Measurements from ENCODE around the gene TEX264.
"Not testable (repeated sequence)": the region's sequence is repeated elsewhere in the genome, so short reads cannot be mapped to it uniquely, and the experiment has no call there.

GRCh38 chr3:51652103-51652502 is 18.9 kb upstream of the TEX264 start:
- not testable (repeated sequence) for TF ChIP-seq CTCF (IDR thresholded peaks at IDR 0.05; ENCODE audit: insufficient read depth, low read depth, low read length); EZH2 (IDR thresholded peaks at IDR 0.05; ENCODE audit: insufficient read depth, low read length)
